GM19372 (cell line): Measurements from ENCODE around the gene ATP11A.

Experiments
- ATAC-seq: cut with Tn5 transposase; IDR thresholded peaks from one replicate; pipeline ENCODE4 v1.9.1; 2021; ENCODE audit warnings: mild to moderate bottlenecking, low read depth, moderate library complexity; ENCODE audit not compliant: unreplicated experiment

The ATP11A gene

GRCh38 chr13:112933649-112934048 lies 243.8 kb downstream of the ATP11A start:
- no peak for ATAC-seq

DNA sequence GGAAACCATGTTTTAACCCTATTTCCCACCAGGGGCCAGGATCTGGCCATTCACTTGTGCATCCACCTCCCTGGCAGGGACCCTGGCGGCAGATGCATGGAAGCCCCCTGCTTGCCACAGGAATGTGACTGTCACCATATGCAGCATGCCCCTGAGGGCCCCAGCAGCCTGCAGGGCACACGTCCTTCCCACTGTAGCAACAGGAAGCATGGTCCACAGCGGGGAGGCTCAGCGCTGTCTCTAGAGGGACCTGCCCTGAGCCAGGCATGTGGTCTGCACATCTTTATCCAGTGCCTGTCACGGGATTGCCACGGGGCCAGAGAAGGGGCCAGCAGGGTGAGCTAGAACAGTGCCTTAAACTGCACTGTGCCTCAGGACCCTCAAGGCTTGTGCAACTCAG lies 244.2 kb downstream of the ATP11A start:
- no peak for ATAC-seq
